Common myeloid progenitor, CD34-positive (primary cell): ENCODE data around the gene COL23A1.

Experiments
- CTCF ChIA-PET: fragments of 350-600 bp; sonication (Branson Sonifier 250); formaldehyde crosslinking; loops from one replicate; lab custom pipeline; 2021; ENCODE audit warnings: antibody characterized with exemption; lab: Charles Lee
- POLR2A ChIA-PET: fragments of 350-600 bp; sonication (Branson Sonifier 250); formaldehyde crosslinking; loops from one replicate; lab custom pipeline; 2021; ENCODE audit warnings: antibody characterized with exemption; lab: Charles Lee
- DNase-seq, 3 donors: peaks; one replicate each; pipeline versions ENCODE4 v3.0.0 to v3.0.0-alpha.2; 2013
- H3K27ac ChIP-seq, 2 experiments: 1 replicate in 1 of 2; 2 replicates in 1 of 2; pipeline ENCODE4 v1.7.0; 2013; ENCODE audit warnings: inconsistent platforms in 2 of 2, low read length in 2 of 2, mild to moderate bottlenecking in 2 of 2, low read depth in 1 of 2, moderate library complexity in 1 of 2; ENCODE audit not compliant: severe bottlenecking in 2 of 2, insufficient read depth in 1 of 2, poor library complexity in 1 of 2
- H3K27me3 ChIP-seq, 5 experiments: replicated peaks in 2 of 5; 1 replicate in 3 of 5; 2 replicates in 2 of 5; pipeline versions ENCODE4 v1.6.1 to v1.7.0; 2013; ENCODE audit warnings: low read length in 4 of 5, mild to moderate bottlenecking in 2 of 5, moderate library complexity in 2 of 5, inconsistent platforms in 1 of 5; ENCODE audit not compliant: insufficient read depth in 5 of 5, control insufficient read depth in 4 of 5
- H3K36me3 ChIP-seq, 4 experiments: 1 replicate in 2 of 4; 2 replicates in 2 of 4; pipeline versions ENCODE4 v1.6.1 to v1.7.0; 2013; ENCODE audit warnings: low read length in 3 of 4, control low read depth in 1 of 4, mild to moderate bottlenecking in 1 of 4; ENCODE audit not compliant: control insufficient read depth in 4 of 4, insufficient read depth in 4 of 4
- H3K4me1 ChIP-seq, 4 experiments: 1 replicate in 3 of 4; 2 replicates in 1 of 4; pipeline versions ENCODE4 v1.6.1 to v1.7.1; 2013; ENCODE audit warnings: low read length in 3 of 4, mild to moderate bottlenecking in 3 of 4, control low read depth in 1 of 4, inconsistent platforms in 1 of 4, moderate library complexity in 1 of 4; ENCODE audit not compliant: control insufficient read depth in 4 of 4, insufficient read depth in 4 of 4; ENCODE audit errors: control extremely low read depth in 1 of 4
- H3K4me3 ChIP-seq, 7 experiments: 1 replicate in 4 of 7; 2 replicates in 3 of 7; pipeline versions ENCODE4 v1.5.1 to v1.7.0; 2013; ENCODE audit warnings: mild to moderate bottlenecking in 7 of 7, low read length in 6 of 7, moderate library complexity in 6 of 7, inconsistent platforms in 2 of 7, low read depth in 2 of 7, control low read depth in 1 of 7; ENCODE audit not compliant: insufficient read depth in 4 of 7, control insufficient read depth in 1 of 7; ENCODE audit errors: extremely low read depth in 1 of 7
- H3K9me3 ChIP-seq, 5 experiments: 1 replicate in 4 of 5; 2 replicates in 1 of 5; pipeline versions ENCODE4 v1.6.1 to v1.7.1; 2013; ENCODE audit warnings: low read length in 4 of 5, mild to moderate bottlenecking in 2 of 5, inconsistent platforms in 1 of 5, low read depth in 1 of 5, moderate library complexity in 1 of 5; ENCODE audit not compliant: control insufficient read depth in 4 of 5, insufficient read depth in 2 of 5; ENCODE audit errors: control extremely low read depth in 1 of 5
- WGBS: methylation state at CpG from one replicate; pipeline ENCODE4 v1.1.5; 2013; ENCODE audit not compliant: insufficient coverage; 5-methylcytosine and 5-hydroxymethylcytosine counted together

COL23A1 gene

DNA sequence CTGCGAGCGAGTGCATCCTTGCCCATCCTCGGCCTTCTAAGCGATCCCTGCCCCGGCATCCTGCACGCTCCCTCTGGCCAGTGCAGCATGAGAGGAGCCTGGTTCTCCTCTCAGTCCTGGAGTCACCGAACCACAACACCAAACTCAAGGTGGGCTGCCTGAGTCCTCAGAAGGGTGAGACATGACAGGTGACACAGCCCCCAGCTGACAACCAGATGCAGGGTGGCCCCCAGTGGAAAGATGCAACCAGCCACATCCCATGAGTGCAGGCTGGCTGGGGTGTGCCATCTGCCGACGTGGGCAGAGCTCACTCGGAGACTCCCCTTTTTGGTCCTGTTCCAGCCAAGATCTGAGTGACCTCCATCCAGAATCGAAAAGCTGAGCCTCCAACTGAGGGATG, 58.4 kb downstream of the COL23A1 start:
- WGBS: 96% methylated on average over 9 of the region's 11 CpGs

GRCh38 chr5:178530526-178530925, 59.7 kb downstream of the COL23A1 start:
- Histone ChIP-seq H3K4me1 (peaks cover 0 to 6% (median 0%) of the 10 kb centered on the region in 4 experiments), H3K27ac (no peak overlapping the region), H3K4me3 (no peak overlapping the region), H3K36me3 (no peaks in the 10 kb centered on the region), H3K27me3 (peaks cover 0 to 5% (median 0%) of the 10 kb centered on the region in 5 experiments), H3K9me3 (no peaks in the 10 kb centered on the region)
- no peak for DNase-seq
- 89% methylated on average over 7 of the region's 7 CpGs for WGBS
- POLR2A ChIA-PET: no interaction called here
- CTCF ChIA-PET: interaction anchor here (1.3 kb wide), 1 partner anchor 69 kb away, joined by 4 read pairs; no protein-coding TSS in a partner anchor

More for the DNA sequence above, 58.4 kb downstream of the COL23A1 start:
- Histone ChIP-seq H3K36me3 (no peaks in the 10 kb centered on the region), H3K4me3 (no peak overlapping the region), H3K9me3 (no peaks in the 10 kb centered on the region), H3K27me3 (peaks cover 0 to 5% (median 0%) of the 10 kb centered on the region in 5 experiments), H3K4me1 (peaks cover 0 to 6% (median 0%) of the 10 kb centered on the region in 4 experiments), H3K27ac (no peak overlapping the region)
- no peak for DNase-seq
- ChIA-PET POLR2A (no interaction called here), CTCF (interaction anchor here (0.7 kb wide), 1 partner anchor 254 kb away, joined by 3 read pairs; no protein-coding TSS in a partner anchor)

DNA sequence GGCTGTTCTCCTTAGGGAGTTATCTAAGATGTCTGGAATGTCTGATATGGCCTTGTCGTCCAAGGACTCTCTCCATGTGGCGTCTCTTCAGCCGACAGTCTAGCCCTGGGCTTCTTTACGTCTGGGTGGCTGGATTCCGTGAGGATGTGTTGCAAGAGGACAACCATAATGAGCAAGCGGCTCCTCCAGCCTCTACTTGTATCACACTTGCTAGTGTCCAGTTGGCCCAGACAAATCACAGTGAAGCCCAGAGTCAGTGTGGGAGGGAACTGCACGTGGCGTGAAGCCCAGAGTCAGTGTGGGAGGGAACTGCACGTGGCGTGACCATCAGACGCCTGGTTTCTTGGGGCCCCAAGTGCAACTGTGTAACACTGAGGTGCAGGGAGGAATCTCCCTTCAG, 61.1 kb downstream of the COL23A1 start:
- Histone ChIP-seq H3K36me3 (no peaks in the 10 kb centered on the region), H3K27ac (no peak overlapping the region), H3K4me1 (peaks cover 0 to 6% (median 0%) of the 10 kb centered on the region in 4 experiments), H3K4me3 (no peak overlapping the region), H3K9me3 (no peaks in the 10 kb centered on the region), H3K27me3 (peaks cover 0 to 5% (median 0%) of the 10 kb centered on the region in 5 experiments)
- ChIA-PET CTCF (no interaction called here), POLR2A (no interaction called here)
- no peak for DNase-seq
- 94% methylated on average over 9 of the region's 11 CpGs for WGBS

DNA sequence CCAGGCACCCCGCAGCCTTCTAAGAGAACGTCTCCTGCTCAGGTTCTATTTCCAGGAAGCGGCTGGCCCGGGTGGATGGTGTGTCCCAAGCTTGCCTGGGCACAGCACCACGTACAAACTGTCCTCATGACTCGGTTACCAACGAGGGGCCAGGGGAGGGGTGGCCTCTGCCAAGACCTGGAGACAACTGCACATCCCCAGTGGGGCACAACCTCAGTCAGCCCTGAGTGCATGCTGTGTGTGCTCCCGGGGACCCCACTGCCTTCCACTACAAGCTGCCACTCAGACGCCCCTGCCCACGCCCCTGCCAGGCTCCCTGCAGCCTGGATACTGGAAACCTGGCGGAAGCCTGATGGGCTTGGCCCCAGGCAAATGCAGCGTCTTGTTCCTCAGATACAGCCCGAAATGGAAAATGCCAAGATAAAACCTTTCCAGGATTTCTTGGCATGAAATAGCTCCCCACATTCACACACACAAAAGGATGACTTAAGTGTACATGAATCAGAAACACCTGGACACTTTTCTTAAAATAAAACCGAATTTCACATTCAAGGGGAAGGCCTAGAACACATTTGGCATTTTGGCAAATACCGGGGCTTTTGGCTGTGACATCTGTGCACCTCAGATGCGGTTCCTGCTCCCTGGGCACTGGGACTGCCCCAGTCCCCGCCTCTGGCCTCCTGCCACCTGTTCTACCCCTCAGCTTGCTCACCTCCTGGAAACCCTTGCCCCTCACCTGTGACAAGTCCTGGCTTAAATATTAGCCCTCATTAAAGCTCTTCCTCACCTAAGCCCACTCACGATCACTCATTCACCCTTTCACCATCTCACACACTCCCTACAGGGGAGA, 62.5 kb downstream of the COL23A1 start:
- no peak overlapping the region for H3K4me3 ChIP-seq
- H3K27me3 ChIP-seq: peaks cover 0 to 5% (median 0%) of the 10 kb centered on the region in 5 experiments
- 97% methylated on average over 17 of the region's 18 CpGs for WGBS
- no peaks in the 10 kb centered on the region for H3K9me3 ChIP-seq
- no peaks in the 10 kb centered on the region for H3K36me3 ChIP-seq
- ChIA-PET CTCF (interaction anchor here (0.6 to 1.4 kb wide), 2 partner anchors 17 to 24 kb away, joined by 3 read pairs; no protein-coding TSS in a partner anchor), POLR2A (no interaction called here)
- H3K27ac ChIP-seq: no peak overlapping the region
- H3K4me1 ChIP-seq: peaks cover 0 to 3% (median 0%) of the 10 kb centered on the region in 4 experiments
- DNase-seq: no peak

DNA sequence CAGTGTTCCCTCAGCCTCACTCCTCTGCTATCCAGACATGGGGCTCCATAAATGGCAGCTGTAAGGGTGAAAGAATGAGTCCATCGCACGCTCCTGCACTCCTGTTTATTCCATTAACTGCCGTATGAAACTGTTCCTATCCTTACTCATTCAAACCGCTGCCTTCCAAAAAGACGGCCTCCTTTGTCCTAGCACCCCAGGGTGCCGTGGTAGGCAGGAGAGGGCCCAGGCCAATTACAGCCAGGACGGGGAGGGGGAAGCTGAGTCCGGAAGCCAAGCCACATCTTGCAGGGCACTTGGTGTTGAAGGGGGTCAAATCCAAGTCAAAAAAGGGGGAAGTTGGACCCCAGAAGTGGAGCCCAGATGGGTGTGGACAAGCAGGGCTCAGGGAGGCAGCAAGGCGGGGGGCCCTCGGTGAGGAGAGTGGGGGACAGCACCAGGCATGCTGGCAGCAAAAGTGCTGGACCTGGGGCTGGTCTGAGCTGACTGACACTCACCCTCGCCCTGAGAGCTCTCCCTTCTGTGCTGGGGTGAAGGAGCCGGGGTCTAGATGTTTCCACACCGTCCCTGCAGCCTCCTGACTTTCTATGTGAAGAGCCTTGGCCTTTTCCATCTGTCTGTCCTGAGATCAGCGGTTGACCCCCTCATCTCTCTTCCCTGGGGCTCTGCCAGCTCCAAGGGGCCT, 63.3 kb downstream of the COL23A1 start:
- ChIA-PET POLR2A (no interaction called here), CTCF (interaction anchor here (0.6 to 1.4 kb wide), 3 partner anchors 14 to 24 kb away, joined by 3 read pairs; no protein-coding TSS in a partner anchor)
- WGBS: 93% methylated on average over 12 of the region's 14 CpGs

GRCh38 chr5:178525906-178526732, 64.1 kb downstream of the COL23A1 start:
- 98% methylated on average over 10 of the region's 12 CpGs for WGBS
- Histone ChIP-seq H3K27ac (no peak overlapping the region), H3K4me1 (no peaks in the 10 kb centered on the region), H3K9me3 (no peaks in the 10 kb centered on the region), H3K27me3 (peaks cover 0 to 2% (median 0%) of the 10 kb centered on the region in 5 experiments), H3K4me3 (no peak overlapping the region), H3K36me3 (no peaks in the 10 kb centered on the region)
- ChIA-PET POLR2A (no interaction called here), CTCF (interaction anchor here (1.0 to 1.4 kb wide), 2 partner anchors 13 to 18 kb away, joined by 3 read pairs; no protein-coding TSS in a partner anchor)
- DNase-seq: no peak

More for the DNA sequence above, 63.3 kb downstream of the COL23A1 start:
- H3K27ac ChIP-seq: no peak overlapping the region
- no peak for DNase-seq
- no peaks in the 10 kb centered on the region for H3K36me3 ChIP-seq
- no peaks in the 10 kb centered on the region for H3K9me3 ChIP-seq
- H3K27me3 ChIP-seq: peaks cover 0 to 5% (median 0%) of the 10 kb centered on the region in 5 experiments
- no peak overlapping the region for H3K4me3 ChIP-seq
- H3K4me1 ChIP-seq: no peaks in the 10 kb centered on the region
